NCI-H748 (cell line): Measurements from ENCODE around the gene FAM217A.

Experiments
- DNase-seq: peaks from one replicate; lab custom pipeline; 2025; ENCODE audit not compliant: unreplicated experiment; lab: John Stamatoyannopoulos, UW

Gene FAM217A

GRCh38 chr6:4085332-4085700 is 6.4 kb upstream of the FAM217A start:
- no peak for DNase-seq

- peak; percentile 88 for DNase-seq
Observed at GRCh38 chr6:4084444-4085331, 5.8 kb upstream of the FAM217A start.

- no peak for DNase-seq
Observed at GRCh38 chr6:4074478-4075235, 4.3 kb downstream of the FAM217A start.

DNA sequence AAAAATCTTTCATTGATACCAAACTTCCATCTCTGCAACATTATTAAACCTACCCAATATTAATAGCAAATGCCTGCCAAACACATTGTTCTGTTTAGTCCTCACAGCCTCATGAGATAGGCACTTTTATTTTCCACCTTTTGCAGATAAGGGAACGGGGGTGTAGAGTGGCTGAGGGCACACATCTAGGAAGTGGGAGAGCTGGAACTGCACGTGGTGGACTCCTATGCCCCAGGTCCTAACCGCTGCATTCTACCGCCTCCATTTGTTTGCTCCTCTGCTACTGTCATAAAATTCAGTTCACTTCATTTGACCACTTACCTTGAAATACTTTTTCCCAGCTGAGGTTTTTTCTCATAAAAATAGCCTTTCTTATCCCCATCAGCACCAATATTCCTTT is 7.6 kb downstream of the FAM217A start:
- DNase-seq: no peak

GRCh38 chr6:4069199-4069598 is 9.7 kb downstream of the FAM217A start:
- DNase-seq: no peak

DNA sequence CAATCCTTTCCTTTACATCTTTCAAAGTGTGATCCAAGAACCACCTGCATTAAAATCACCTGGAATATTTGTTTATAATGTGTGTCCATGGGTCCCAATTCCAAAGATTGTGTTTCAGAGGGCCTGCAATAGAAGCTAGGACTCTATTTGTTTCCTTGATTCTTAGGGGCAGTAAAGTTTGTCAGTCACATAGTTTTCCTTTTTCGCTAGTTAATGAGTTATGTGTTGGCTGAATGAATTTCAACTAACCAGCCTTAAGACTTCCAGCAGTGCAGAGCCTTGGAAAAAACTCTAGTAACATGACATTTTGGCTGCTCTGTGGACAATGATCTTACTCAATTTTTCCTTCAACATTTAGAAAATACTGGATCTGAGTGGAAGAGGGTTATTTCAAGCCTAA is 11.3 kb downstream of the FAM217A start:
- DNase-seq: no peak

GRCh38 chr6:4066029-4066755 is 12.7 kb downstream of the FAM217A start:
- peak; percentile 27 for DNase-seq

DNA sequence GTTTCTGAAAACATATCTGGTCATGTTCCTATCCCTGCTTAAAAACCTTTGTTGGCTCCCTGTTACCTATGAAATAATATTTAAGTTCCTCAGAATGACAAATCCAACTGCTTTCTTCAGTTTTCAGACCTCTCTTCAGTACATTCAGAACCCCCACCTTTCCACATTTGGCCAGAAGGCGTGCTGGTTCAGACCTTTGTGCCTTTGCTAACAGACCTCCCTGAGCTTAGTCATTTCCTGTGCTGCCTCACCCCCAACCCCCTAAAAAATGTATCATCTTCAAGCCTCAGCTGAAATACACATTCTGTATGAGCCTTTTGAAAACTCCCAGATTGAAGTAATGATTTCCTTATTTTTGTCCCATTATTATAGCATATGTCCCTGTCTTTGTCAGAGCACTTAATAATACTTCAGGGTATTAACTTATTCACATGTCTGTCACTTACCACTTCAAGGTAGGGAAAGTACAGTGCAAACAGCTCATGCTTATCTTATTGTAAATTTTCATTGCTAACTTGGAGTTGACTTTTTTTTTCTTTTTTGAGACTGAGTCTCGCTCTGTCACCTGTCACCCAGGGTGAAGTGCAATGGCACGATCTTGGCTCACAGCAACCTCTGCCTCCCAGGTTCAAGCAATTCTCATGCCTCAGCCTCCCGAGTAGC is 19.7 kb downstream of the FAM217A start:
- DNase-seq: no peak

- DNase-seq: no peak
Observed at GRCh38 chr6:4057036-4057435, 21.9 kb downstream of the FAM217A start.

DNA sequence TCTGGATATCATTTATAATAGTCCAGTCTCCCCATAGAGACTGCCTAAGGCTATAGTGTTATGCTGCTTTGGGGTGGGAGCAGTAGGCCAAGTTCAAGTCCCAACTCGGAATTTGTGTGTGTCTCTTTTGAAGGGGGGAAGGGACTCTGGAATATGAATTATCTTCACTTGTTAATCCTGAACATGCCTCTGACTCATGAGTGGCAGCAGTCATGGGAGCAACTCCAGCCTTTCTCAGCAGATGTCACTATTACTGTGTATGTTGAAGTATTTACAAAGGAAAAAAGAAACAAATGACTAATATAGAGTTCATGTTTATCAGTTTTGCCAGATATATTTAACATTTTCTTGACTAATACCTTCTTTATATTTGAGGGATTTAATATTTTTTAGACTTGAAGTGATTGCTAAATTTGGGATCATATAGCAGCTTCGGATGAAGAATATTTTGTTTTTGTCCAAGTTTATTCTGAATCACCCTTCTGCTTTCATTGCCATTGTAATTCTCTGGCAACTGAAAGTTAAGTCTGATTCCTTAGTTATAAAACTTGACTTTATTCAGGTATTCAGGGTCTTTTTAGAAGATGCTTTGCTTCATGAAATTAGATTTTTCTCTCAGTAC is 23.4 kb downstream of the FAM217A start:
- DNase-seq: peak; percentile 9

GRCh38 chr6:4049246-4049645 is 29.7 kb downstream of the FAM217A start:
- no peak for DNase-seq

GRCh38 chr6:4041480-4041879 is 37.5 kb downstream of the FAM217A start:
- no peak for DNase-seq

DNA sequence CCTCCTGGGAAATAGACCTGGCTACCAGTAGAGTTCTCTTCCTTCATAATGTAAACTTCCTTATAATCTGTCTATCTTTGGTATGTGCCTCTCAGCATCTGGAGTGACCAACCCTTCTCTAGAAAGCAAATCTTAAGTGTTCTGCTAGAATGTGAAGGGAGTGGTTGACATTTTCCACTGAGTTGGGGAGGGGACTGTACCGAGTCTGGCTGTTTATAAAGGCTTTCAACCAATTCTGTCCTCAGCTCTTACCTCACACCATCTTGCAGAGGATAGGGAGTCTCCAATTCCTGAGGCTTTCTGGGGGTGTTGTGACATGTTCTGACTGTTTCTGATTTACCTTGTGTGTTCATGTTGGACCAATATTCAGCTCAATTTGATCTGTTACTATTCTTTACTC is 39.6 kb downstream of the FAM217A start:
- no peak for DNase-seq

DNA sequence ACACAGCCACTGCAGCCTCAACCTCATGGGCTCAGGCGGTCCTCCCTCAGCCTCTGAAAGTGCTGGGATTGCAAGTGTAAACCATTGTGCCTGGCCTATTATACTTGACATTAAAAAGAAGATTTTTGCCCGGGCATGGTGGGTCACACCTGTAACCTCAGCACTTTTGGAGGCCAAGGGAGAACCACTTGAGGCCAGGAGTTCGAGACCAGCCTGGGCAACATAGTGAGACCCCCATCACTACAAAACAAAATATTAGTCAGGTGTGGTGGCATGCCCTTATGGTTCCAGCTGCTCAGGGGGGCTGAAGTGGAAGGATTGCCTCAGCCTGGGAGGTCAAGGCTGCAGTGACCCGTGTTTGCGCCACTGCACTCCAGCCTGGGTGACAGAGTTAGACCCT is 42.4 kb downstream of the FAM217A start:
- no peak for DNase-seq

DNA sequence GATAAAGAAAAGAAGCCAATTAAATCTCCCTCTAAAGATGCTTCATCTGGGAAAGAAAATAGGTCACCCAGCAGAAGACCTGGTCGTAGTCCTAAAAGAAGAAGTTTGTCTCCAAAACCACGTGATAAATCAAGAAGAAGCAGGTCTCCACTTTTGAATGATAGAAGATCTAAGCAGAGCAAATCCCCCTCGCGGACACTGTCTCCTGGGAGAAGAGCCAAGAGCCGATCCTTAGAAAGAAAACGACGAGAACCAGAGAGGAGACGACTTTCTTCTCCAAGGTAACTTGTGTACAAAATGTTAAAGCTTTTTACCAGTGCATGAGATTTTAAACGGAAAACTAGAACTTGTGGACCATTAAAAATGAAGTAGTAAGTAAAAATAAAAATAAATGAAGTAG is 46.5 kb downstream of the FAM217A start:
- DNase-seq: no peak

DNA sequence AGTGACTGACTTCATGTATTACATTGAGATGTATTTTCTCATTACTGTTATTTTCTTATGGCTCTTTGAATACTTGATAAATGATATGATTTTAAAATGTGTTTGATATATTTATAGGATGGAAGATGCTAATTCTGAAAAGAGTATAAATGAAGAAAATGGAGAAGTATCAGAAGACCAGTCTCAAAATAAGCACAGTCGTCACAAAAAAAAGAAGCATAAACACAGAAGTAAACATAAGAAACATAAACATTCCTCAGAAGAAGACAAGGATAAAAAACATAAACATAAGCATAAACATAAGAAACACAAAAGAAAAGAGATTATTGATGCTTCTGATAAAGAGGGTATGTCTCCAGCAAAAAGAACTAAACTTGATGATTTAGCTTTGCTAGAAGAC is 47.5 kb downstream of the FAM217A start:
- no peak for DNase-seq

- DNase-seq: no peak
Observed at GRCh38 chr6:4030669-4031068, 48.3 kb downstream of the FAM217A start.

GRCh38 chr6:4029687-4030086 is 49.2 kb downstream of the FAM217A start:
- no peak for DNase-seq

DNA sequence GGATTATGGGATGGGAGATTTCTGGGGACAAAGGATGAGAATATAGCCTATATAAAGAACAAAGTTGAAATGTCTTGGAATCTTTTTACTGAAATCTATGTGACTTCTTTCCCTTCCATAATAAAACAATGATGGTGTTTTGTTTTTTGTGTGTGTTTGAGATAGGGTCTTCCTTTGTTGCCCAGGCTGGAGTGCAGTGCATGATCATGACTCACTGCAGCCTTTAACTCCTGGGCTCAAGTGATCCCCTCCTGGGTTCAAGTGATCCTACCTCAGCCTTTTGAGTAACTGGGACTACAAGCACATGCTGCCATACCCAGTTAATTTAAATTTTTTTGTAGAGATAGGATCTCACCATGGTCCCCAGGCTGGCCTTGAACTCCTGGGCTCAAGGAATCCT is 50.9 kb downstream of the FAM217A start:
- no peak for DNase-seq

DNA sequence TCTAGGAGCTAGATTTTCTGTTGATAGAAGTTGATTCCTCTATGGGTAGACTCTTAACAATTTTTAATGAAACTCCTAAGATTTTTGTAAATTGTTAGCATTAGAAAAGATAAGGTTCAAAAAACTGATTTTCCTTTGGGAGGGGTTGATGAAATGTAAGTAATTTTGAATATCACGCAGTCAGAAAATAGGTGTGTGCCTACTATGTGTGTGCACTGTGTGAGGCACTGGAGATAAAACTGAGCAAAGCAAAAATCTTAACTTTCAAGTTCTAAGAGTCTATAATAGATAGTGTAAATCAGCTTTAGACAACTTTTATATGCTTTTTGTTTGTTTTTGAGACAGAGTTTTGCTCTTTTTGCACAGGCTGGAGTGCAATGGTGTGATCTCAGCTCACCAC is 53.3 kb downstream of the FAM217A start:
- DNase-seq: no peak

GRCh38 chr6:4023240-4023639 is 55.7 kb downstream of the FAM217A start:
- DNase-seq: no peak
